T follicular helper cell (primary cell): ENCODE results near the gene AKR1B15.
"Not testable (repeated sequence)": the region's sequence is repeated elsewhere in the genome, so short reads cannot be mapped to it uniquely, and the experiment has no call there.

Experiments
- DNase-seq: peaks from one replicate; pipeline ENCODE4 v3.0.0-alpha.2; 2020; ENCODE audit warnings: low read depth

AKR1B15 gene

GRCh38 chr7:134532180-134532953 lies 16.5 kb upstream of the AKR1B15 start:
- DNase-seq = no peak

- DNase-seq = no peak
These were observed 16.0 kb upstream of the AKR1B15 start for GRCh38 chr7:134532954-134533218.

GRCh38 chr7:134533288-134533771 lies 15.6 kb upstream of the AKR1B15 start:
- DNase-seq = no peak

- DNase-seq = no peak
These were observed 14.3 kb upstream of the AKR1B15 start for GRCh38 chr7:134534633-134535032.

GRCh38 chr7:134535272-134535918 lies 13.5 kb upstream of the AKR1B15 start:
- DNase-seq = no peak

GRCh38 chr7:134535919-134536299 lies 13.0 kb upstream of the AKR1B15 start:
- DNase-seq = no peak

- DNase-seq = not testable (repeated sequence)
These were observed 12.4 kb upstream of the AKR1B15 start for GRCh38 chr7:134536558-134536957.

GRCh38 chr7:134537273-134537781 lies 11.6 kb upstream of the AKR1B15 start:
- DNase-seq = not testable (repeated sequence)

GRCh38 chr7:134539380-134540004 lies 9.4 kb upstream of the AKR1B15 start:
- no peak for DNase-seq

GRCh38 chr7:134541501-134542194 lies 7.3 kb upstream of the AKR1B15 start:
- not testable (repeated sequence) for DNase-seq

- no peak for DNase-seq
These were observed 6.6 kb upstream of the AKR1B15 start for GRCh38 chr7:134542195-134542771.

- no peak for DNase-seq
These were observed 3.5 kb upstream of the AKR1B15 start for GRCh38 chr7:134545380-134545779.

- DNase-seq = no peak
These were observed 3.0 kb upstream of the AKR1B15 start for GRCh38 chr7:134545918-134546317.

GRCh38 chr7:134546955-134547354 lies 2.0 kb upstream of the AKR1B15 start:
- DNase-seq = no peak

- DNase-seq = peak; percentile 52
These were observed 1.4 kb upstream of the AKR1B15 start for GRCh38 chr7:134547397-134548054.

GRCh38 chr7:134549366-134549765 lies 456 bp downstream of the AKR1B15 start:
- DNase-seq = no peak

GRCh38 chr7:134552105-134552504 lies 3.2 kb downstream of the AKR1B15 start:
- DNase-seq = no peak

GRCh38 chr7:134553976-134554375 lies 5.1 kb downstream of the AKR1B15 start:
- DNase-seq = no peak

GRCh38 chr7:134554417-134554966 lies 5.6 kb downstream of the AKR1B15 start:
- no peak for DNase-seq

- no peak for DNase-seq
These were observed 8.5 kb downstream of the AKR1B15 start for GRCh38 chr7:134557391-134557790.

GRCh38 chr7:134558370-134558769 lies 9.5 kb downstream of the AKR1B15 start:
- no peak for DNase-seq
